GOT3 (cell line): ENCODE measurements around the gene GLIS1.

Source experiments
- DNase-seq: peaks from one replicate; lab custom pipeline; 2025; ENCODE audit warnings: mixed read lengths; lab: John Stamatoyannopoulos, UW

Gene GLIS1

DNA sequence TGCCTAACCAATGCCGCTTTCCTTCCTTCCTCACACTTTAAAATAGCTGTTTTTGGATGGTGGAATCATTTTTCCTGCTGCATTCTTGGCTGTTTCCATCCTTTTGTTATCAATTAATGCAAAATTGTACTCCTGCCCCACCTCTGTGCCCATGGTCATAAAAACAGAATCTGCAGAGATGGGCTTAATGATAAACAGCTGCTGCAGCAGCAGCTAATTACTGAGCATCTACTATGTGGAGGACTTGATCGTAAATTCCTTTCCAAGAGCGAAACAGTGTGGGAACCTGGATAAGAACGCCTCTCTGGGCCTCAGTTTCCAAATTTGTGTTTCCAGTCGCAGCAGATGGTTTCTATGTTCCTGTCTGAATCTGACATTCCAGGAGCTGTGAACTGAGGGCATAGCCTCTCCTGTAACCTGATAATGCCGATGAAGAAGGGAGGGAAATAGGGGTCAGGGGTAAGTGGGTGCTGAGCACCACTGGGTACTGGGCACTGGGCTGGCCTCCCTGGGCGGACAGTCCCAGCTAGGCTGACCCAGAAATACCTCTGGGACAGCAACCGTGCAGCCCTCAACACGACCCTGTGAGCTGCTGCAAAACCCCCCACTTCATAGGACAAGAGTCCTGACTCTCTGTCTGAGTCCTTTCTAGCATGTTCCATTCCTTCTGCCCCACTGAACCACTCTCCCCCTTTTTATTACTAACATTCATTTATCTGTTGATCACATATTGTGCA, 158.1 kb downstream of the GLIS1 start:
- no peak for DNase-seq

DNA sequence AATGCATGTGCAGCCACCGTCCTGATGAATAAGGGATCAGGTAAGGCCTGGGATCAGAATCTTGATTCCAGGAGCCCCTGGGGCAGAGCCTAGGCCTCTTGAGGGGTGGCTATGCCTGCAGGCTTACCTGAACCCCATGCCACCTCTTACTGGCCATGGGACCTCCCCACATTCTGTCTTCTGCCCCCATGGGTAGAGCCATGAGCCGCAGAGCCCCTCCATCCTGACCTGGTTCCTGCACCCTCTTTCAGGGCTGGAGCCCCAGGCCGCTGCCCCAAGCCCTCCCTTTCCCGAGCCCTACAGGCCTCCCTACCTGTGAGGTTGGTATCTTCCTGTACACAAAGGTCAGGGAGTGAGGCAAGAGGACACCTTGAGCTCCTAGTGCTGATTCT, 159.0 kb downstream of the GLIS1 start:
- no peak for DNase-seq

DNA sequence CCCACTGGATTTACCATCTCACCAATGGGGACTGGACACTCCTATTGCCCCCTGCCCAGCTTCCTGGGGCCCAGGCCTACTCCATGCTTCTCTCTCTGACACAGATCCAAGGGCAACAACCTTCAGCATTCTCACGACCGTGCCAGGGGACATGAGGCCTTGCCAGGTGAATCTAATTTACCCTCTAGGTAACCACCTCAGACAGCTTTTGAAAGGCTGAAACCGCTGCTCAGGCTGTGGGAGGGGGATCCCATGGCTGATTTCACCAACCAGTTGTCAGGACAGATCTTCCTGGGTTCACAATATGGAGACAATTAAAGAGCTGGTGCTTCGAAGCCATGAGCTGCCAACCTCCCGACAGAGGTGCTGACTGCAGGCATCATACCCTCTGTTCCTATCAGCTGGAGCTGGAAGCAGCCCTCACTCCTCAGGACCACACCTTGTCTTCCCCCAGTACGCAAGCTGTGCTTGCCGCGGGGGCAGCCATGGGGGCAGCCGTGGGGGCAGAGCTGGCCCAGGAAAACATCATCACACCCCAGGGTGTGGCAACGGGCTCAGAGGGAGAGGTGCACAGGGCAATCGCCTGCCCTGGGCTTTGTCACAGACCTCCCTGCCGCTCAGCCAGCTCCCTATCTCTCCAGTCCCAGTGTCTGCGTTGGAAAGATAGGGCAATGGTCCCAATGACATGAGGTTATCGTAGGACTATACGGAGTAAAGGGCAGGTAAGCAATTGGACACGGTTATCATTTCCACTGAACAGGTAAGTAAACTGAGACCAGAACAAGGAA, 159.5 kb downstream of the GLIS1 start:
- no peak for DNase-seq

DNA sequence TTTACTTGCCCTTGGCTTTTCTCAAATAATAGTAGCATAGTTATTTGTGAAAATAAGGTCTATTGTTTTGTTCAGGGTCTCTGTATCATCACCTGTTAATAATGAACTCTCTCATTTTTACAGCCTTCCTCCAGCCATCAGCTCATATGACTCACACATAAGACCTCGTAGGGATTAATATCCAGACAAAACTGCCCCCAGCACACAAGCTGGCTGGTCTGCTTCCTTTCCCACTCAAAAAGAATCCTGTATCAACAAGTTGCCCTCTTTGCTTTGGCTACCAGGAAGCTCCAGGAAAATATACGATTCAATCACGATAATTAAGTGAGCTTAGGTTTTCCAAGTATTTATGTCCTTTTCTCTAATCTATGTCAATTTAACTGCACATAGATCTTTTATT, 160.6 kb downstream of the GLIS1 start:
- DNase-seq: no peak

DNA sequence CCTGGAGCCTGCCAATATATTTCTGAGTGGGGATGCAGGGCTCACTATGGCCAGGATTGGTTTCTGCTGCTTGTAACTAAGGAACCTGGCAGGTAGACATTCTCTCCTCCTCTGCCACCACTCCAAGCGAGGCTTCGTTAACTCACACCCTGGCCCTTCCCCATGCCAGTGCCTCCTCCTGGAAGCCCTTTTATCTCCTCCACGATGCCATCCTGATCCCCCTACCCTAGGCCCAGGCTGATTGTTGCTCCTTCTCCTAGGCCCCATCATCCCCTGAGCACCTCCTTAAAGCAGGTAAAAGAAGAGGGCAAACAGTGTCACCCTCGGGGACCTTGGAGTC, 161.2 kb downstream of the GLIS1 start:
- no peak for DNase-seq

DNA sequence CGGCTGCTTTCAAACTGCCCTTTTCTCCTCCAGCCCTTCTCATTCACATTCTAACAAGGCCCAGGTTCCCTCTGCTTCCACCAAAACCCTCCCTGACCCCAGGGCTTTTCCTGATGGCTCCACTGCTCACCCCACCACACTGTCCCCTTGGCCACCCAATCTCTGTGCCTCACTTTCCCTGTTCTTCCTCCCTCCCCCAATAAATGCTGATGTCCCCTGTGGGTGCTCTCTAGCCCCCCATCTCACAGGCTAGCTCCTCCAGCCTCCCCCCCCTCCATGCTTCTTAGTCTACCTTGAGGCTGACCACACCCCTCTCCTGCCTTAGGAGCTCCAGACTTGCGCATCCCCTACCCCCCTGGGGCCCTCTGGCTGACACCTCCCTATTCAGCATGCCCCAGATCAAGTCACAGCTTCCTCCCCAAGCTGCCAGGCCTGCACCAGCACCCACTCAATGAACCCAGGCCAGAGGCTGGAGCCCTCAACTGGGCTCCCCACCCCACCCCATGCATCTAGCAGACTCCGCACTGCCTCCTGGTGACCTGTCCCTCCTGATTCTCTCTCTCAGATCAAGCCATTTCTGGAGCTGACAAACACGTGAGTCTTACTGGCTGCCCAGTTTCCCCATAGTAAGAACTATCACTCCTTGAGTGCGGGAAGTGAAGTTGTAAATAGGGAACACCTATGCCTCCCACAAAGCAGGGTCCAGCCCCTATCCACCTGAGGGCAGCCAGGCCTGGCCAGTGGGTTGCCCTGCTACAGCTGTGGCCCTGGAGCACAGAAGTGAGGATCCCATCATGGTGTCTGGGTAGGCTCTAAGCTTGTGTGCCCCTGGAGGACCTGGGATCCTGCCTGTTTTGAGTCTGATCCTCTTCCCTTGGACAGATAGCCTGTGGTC, 161.9 kb downstream of the GLIS1 start:
- DNase-seq: no peak

DNA sequence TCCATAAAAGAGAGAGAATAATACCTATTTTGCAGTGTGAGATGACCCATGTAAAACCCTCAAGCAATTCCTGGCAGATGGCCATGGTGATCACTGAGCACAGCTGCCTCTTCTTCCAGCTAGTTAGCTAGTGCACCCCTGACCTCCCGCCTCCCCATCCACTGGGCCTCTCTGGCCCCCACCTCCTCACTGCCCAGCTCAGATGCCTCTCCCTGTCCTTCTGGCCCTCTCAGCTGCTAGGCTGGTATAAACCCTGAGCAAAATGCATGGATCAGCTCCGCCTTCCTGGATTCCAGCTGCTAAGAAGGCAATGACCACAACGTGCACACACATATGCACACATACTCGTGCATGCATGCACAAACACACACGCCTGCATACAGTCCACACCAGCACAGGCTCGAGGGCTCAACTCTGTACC, 162.6 kb downstream of the GLIS1 start:
- no peak for DNase-seq

DNA sequence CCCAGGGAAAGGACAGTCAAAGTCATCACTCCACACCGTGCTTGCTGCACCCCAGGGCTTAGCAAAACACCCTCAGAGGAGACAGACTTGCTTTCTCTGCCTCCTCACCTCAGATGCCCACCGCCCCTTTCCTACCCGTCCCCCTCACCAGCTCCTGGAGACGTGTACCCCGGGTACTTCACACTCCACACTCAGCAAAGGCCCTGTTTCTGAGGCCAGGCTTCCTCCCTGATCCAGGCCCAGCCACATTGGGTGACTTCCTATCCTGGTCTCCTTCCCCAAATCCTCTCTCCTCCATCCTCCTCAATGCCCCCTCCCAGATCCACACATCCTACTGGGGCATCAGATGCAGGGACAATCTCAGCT, 163.0 kb downstream of the GLIS1 start:
- DNase-seq: no peak

DNA sequence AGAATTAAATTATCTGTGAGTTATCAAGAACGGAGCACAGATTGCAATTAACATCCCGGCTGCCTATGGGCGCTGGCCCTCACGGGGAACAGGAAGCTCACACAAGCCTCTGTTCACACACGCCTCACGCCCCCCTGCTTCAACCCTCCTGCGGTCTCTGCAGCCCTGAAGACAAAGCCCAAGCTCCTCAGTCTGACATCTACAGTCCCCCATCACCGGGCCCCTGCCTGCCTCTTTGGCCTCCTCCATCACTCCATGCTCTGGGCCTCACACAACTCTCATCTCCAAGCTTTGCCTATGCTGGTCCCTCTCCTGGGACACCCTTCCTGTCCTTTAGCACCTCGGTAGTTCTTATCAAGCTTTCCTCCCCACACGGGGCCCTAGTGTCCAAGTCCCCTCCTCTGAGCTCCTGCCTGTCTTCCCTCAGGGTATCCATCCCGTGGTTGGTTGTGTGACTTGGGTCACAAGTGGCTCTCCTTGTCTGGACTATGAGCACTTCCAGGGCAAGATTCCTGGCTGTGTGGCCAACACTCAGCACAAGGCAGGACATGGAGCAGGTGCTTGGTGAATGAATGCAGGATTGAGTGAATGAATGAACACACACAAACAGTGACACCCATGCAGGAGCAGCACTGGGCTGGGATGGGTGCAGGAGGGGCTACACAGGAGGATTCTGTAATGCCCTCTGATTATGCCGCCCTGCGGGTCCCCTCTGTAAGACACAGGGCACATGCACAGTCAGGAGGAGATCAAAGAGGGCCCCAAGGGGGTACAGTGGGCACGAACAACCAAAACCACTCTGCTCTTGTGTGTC, 163.6 kb downstream of the GLIS1 start:
- DNase-seq: no peak

DNA sequence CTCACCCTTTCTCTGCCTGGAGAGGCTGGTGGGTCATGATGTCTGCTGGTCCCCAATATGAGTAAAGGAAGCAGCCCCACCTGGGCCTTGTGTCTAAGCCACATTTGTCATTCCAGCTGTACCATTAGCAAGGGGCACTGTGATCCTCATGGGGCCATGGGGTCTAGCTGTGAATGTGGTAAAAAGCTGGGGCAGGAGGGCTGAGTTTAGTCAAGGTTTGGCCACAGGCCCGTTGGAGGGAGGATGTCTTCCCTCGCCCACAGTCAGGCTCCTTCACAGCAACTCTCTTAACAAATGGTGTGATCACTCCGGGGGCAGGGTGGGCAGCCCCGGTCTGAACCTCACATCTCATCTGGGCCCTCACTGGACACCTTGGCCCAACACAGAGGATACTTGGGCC, 164.3 kb downstream of the GLIS1 start:
- no peak for DNase-seq

DNA sequence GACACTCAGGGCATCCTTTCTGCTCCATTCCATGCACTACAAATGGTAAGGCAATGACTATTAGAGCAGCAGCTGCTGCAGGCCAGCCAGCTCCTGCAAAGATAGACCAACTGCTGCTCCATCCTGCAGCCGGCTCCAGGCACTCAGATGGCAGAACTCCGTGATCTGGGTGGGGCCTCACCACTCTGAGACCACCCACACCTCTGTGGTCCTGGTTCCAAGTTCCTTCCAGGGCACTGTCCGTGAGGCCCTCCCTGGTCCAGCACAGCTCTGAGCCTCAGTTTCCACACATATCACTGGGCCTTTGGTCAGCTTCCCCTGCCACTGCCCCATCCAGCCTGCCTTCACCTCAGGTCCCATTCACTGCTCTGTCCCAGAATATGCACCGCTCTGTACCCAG, 165.0 kb downstream of the GLIS1 start:
- DNase-seq: no peak

DNA sequence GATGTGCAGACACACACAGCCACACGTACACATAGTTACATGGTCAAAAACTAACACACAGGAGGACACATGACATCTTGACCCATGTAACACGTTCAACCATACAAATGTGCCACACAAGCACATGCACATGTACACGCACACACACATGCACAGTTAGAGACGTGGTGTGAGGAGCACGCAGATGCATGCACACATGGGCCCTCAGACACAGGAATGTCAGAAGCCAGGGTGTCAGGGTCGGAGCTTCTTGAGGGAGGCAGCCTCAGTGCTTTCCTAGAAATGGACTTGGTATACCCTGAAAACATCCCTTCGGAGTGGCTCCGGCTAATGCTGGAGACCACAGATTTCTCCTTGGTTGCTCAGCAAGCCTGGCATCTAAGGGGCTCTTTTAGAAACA, 165.4 kb downstream of the GLIS1 start:
- DNase-seq: no peak

DNA sequence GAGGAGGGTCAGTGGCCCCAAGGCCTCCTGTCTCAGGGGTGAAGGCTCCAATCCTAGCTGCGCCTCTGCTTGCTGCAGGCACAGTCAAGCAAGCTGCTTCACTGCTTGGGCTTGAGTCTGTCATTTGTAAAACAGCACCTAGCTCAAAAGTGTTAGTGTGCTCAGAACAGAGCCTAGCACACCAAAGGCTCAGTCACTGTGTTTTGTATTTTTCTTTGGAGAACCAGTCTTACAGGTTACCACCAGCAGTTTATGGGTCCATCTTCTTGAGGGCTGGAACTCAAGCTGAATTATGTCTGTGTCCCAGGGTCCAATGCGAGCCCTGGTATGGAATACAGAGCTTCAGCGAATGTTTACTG, 166.2 kb downstream of the GLIS1 start:
- no peak for DNase-seq

DNA sequence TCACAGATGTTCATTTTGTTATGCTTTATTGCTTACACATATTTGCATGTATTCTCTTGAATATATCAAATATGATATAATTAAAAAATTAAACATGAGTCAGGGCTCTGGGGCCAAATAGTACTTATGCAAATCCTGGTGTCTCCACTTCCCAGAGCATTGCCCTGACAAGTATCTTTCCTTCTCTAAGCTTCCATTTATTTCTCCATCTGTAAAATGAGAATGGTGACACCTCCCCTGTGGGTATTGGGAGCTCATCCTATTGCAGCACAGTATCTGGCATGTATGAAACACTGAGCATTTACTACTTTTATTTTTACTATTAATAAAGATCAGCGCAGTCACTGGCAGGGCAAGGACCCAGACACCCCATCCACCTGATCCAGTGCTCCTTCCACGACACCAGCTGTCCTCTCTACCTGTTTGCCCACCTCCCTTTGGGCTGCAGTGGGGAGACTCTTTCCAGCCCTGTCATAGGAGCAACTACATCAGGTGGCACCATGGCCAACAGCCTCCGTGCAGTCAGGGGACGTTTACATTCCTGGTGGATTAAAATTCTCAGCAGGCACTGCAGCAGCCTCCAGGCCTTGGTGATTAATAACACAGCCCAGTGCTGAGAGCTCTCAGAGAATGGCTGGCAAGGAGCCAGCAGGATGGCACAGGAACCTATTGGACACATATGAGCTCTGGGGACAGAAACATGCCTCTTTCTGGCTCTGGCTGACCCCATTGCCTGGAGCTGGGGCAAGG, 166.7 kb downstream of the GLIS1 start:
- no peak for DNase-seq

DNA sequence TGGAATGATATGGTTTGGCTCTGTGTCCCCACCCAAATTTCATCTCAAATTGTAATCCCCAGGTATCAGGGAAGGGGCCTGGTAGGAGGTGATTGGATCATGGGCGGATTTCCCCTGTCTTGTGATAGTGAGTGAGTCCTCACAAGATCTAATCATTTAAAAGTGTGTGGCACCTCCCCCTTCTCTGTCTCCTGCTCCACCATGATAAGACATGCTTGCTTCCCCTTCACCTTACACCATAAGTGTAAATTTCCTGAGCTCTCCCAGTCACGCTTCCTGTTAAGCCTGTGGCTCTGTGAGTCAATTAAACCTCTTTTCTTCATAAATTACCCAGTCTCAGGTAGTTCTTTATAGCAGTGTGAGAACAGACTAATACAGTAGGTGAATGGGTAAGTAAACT, 170.4 kb downstream of the GLIS1 start:
- no peak for DNase-seq

DNA sequence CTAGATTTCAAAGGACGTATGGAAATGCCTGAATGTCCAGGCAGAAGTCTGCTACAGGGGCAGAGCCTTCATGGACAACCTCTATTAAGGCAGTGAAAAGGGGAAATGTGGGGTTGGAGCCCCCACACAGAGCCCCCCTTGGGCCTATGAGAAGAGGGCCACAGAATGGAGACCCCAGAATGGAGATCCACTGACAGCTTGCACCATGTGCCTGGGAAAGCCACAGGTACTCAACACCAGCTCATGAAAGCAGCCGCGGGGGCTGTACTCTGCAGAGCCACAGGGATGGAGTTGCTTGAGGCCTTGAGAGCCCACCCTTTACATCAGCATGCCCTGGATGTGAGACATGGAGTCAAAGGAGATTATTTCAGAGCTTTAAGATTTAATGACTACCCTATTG, 171.1 kb downstream of the GLIS1 start:
- DNase-seq: no peak

DNA sequence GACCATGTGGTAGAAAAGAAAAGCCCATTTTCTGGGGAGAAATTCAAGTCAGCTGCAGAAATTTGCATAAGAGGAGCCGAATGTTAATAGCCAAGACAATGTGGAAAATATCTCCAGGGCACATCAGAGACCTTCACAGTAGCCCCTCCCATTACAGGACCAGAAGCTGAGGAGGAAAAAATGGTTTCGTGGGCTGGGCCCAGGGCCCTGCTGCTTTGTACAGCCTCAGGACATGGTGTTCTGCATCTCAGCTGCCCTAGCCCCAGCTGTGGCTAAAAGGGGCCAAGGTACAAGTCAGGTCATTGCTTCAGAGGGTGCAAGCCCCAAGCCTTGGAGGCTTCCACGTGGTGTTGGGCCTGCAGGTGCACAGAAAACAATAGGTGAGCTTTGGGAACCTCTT, 171.5 kb downstream of the GLIS1 start:
- DNase-seq: no peak

DNA sequence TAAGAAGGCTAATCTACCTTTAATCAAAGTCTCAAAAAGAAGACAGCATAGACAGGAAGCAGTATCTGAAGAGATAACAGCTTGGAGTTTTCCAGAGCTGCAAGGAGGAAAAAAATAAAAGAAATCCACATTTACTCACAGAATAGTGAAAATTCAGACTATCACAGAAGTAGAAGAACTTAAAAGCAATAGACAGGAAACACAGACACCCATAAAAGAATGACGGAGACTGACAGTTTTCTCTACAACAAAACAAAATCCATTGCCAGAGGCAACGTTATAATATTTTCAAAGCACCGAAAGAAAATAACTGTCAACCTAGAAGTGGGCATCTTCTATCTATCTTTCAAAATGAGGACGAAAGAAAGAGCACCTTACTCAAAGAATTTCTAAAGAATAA, 175.4 kb downstream of the GLIS1 start:
- no peak for DNase-seq

DNA sequence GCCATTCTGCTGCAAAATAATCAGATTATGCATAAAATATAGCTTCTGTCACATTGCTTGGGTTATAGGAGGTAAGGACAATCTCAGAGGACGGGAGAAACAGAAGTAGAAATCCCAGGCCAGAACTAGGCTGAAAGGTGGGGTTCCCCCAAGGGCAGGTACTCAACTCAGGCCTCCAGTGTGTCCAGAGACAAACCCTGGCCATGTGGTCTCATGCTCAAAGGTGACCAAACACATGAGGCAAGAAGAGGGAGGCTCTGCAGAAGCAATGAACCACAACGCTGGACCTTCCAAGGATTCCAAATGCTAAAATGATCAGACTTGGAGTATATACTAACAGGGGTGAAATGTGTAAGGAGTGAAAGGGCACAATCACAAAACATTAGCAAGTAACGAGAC, 176.0 kb downstream of the GLIS1 start:
- no peak for DNase-seq

DNA sequence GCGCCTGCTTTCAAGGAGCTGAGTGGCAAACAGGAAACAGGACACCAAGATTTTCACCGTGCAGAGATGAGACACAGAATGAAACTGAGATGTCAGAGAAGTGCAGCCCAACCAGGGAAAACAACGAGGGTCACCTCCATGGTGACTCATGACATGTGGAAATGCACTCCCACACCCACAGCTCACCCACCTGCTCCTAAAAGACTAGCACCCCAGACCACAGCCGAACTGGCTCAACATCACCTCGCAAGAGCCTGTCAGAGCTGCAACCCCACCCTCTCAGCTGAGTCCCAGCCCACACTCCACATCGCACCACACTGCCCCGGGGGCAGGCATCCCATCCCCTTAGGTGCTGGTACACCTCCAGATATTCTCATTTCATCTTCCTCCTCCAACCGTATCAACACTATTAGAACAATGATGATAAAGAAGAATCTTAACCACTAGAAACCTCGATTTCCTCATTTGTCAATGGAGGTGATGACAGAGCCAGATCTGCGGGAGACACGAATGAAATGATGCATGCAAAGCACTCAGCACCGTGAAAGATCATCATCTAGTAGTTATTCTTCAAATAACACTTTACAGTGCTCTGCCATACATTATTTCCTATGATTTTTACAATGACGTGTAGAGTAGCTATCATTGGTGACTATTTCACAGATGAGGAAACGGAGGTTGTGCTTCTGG, 176.5 kb downstream of the GLIS1 start:
- DNase-seq: no peak
